Mucosa of rectum (tissue), 2 donors: ENCODE data around the gene EPB41L5.

Source experiments
- H3K27ac ChIP-seq, 2 donors: one replicate each; pipeline ENCODE4 v1.7.0; 2013; ENCODE audit warnings: inconsistent platforms in 2 of 2, low read depth in 2 of 2, low read length in 2 of 2
- H3K27me3 ChIP-seq, 2 donors: one replicate each; pipeline ENCODE4 v1.7.0; 2013; ENCODE audit warnings: low read length in 2 of 2; ENCODE audit not compliant: control insufficient read depth in 2 of 2, insufficient read depth in 2 of 2
- H3K36me3 ChIP-seq, 2 donors: one replicate each; pipeline ENCODE4 v1.7.0; 2013; ENCODE audit warnings: low read length in 2 of 2; ENCODE audit not compliant: control insufficient read depth in 2 of 2, insufficient read depth in 2 of 2
- H3K4me1 ChIP-seq, 2 donors: one replicate each; pipeline ENCODE4 v1.7.0; 2013; ENCODE audit warnings: low read length in 2 of 2, mild to moderate bottlenecking in 1 of 2; ENCODE audit not compliant: control insufficient read depth in 2 of 2, insufficient read depth in 2 of 2
- H3K4me3 ChIP-seq, 2 donors: one replicate each; pipeline ENCODE4 v1.7.0; 2013; ENCODE audit warnings: low read length in 2 of 2
- H3K9ac ChIP-seq, 2 donors: one replicate each; pipeline ENCODE4 v1.7.0; 2013; ENCODE audit warnings: low read length in 2 of 2, low read depth in 1 of 2, mild to moderate bottlenecking in 1 of 2
- H3K9me3 ChIP-seq, 2 donors: one replicate each; pipeline ENCODE4 v1.7.0; 2013; ENCODE audit warnings: low read length in 2 of 2; ENCODE audit not compliant: control insufficient read depth in 2 of 2
- donor health status: healthy.
- donor health status: Normal muscosa, but diverticular disease.

EPB41L5 gene

DNA sequence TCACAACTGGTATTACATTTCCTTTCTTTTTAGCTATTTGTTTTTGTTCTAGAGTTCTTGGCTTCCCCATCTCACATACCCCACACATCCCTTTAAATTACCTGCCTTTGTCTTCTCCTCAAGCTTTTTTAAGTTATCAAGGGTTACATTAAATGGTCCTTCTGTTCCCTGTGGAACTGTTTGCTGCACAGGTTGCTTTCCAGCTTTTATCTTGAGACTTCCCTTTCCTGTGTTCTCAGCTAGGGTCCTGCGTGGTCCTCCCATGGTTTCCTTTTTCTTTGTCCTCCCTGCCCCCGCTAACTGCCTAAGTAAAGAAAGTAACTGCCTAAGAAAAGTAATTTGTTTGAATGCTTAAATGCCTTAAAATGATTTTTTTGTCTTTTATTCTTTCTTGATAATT, 66.8 kb downstream of the EPB41L5 start:
- H3K4me1 ChIP-seq = no peaks in the 10 kb centered on the region
- peaks cover 4 to 9% of the 10 kb centered on the region in 2 donors for H3K36me3 ChIP-seq
- H3K27ac ChIP-seq = no peak overlapping the region
- no peak overlapping the region for H3K4me3 ChIP-seq
- no peaks in the 10 kb centered on the region for H3K9me3 ChIP-seq
- H3K27me3 ChIP-seq = no peaks in the 10 kb centered on the region
- no peak overlapping the region for H3K9ac ChIP-seq

- Histone ChIP-seq H3K9ac (no peak overlapping the region), H3K36me3 (peaks cover 0 to 4% of the 10 kb centered on the region in 2 donors)
Observed at GRCh38 chr2:120091436-120091835, 78.6 kb downstream of the EPB41L5 start.

GRCh38 chr2:120094795-120095194, 81.9 kb downstream of the EPB41L5 start:
- no peaks in the 10 kb centered on the region for H3K27me3 ChIP-seq
- no peak overlapping the region for H3K4me3 ChIP-seq
- H3K9ac ChIP-seq = no peak overlapping the region
- no peak overlapping the region for H3K27ac ChIP-seq
- no peaks in the 10 kb centered on the region for H3K4me1 ChIP-seq
- no peaks in the 10 kb centered on the region for H3K9me3 ChIP-seq
- H3K36me3 ChIP-seq = peaks cover 0 to 4% of the 10 kb centered on the region in 2 donors

More at GRCh38 chr2:120091436-120091835, 78.6 kb downstream of the EPB41L5 start:
- Histone ChIP-seq H3K27ac (no peak overlapping the region), H3K9me3 (no peaks in the 10 kb centered on the region), H3K4me1 (no peaks in the 10 kb centered on the region), H3K4me3 (no peak overlapping the region), H3K27me3 (no peaks in the 10 kb centered on the region)

GRCh38 chr2:120100627-120101026, 87.8 kb downstream of the EPB41L5 start:
- no peak overlapping the region for H3K4me3 ChIP-seq
- H3K27me3 ChIP-seq = no peaks in the 10 kb centered on the region
- no peak overlapping the region for H3K27ac ChIP-seq
- H3K36me3 ChIP-seq = peaks cover 4 to 5% of the 10 kb centered on the region in 2 donors
- no peak overlapping the region for H3K9ac ChIP-seq
- H3K4me1 ChIP-seq = no peaks in the 10 kb centered on the region
- H3K9me3 ChIP-seq = no peaks in the 10 kb centered on the region

GRCh38 chr2:120103723-120104467, 91.0 kb downstream of the EPB41L5 start:
- peaks cover 0 to 13% of the 10 kb centered on the region in 2 donors for H3K4me1 ChIP-seq
- no peaks in the 10 kb centered on the region for H3K27me3 ChIP-seq
- H3K27ac ChIP-seq = no peak overlapping the region
- peaks cover 4 to 5% of the 10 kb centered on the region in 2 donors for H3K36me3 ChIP-seq
- H3K9me3 ChIP-seq = no peaks in the 10 kb centered on the region
- H3K4me3 ChIP-seq = no peak overlapping the region
- no peak overlapping the region for H3K9ac ChIP-seq

- no peak overlapping the region for H3K27ac ChIP-seq
Observed at GRCh38 chr2:120104772-120105171, 91.9 kb downstream of the EPB41L5 start.

DNA sequence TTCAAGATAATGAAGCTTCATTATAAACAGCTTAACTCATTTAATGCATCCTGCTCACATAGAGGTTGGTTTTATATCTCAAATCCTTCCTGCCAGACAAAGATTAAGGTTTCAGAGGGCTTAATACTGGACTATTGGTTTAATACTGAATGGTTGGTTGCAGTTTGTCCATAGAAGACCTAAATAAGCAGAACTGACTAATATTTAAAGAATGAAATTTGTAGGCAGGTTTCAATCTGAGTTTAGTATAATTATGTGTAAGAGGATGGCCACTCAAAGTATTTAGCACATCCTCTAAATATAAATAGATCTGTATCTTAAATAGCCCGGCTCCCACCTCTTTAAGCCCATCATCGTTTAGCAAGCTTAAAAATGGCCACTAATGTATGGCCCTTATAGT, 92.5 kb downstream of the EPB41L5 start:
- Histone ChIP-seq H3K4me1 (peaks cover 0 to 13% of the 10 kb centered on the region in 2 donors), H3K9me3 (no peaks in the 10 kb centered on the region), H3K9ac (no peak overlapping the region), H3K27me3 (no peaks in the 10 kb centered on the region), H3K4me3 (no peak overlapping the region), H3K27ac (no peak overlapping the region), H3K36me3 (peaks cover 4 to 5% of the 10 kb centered on the region in 2 donors)

More at GRCh38 chr2:120104772-120105171, 91.9 kb downstream of the EPB41L5 start:
- Histone ChIP-seq H3K4me3 (no peak overlapping the region), H3K27me3 (no peaks in the 10 kb centered on the region), H3K9me3 (no peaks in the 10 kb centered on the region), H3K9ac (no peak overlapping the region), H3K4me1 (peaks cover 0 to 13% of the 10 kb centered on the region in 2 donors), H3K36me3 (peaks cover 4 to 5% of the 10 kb centered on the region in 2 donors)

GRCh38 chr2:120108049-120108448, 95.2 kb downstream of the EPB41L5 start:
- Histone ChIP-seq H3K9me3 (no peaks in the 10 kb centered on the region), H3K9ac (no peak overlapping the region), H3K36me3 (peaks cover 4 to 5% of the 10 kb centered on the region in 2 donors), H3K4me3 (no peak overlapping the region), H3K27ac (no peak overlapping the region), H3K27me3 (no peaks in the 10 kb centered on the region), H3K4me1 (peaks cover 0 to 13% of the 10 kb centered on the region in 2 donors)

GRCh38 chr2:120108749-120109148, 95.9 kb downstream of the EPB41L5 start:
- H3K9me3 ChIP-seq = no peaks in the 10 kb centered on the region
- H3K27ac ChIP-seq = no peak overlapping the region
- peaks cover 3 to 5% of the 10 kb centered on the region in 2 donors for H3K36me3 ChIP-seq
- H3K4me3 ChIP-seq = no peak overlapping the region
- H3K27me3 ChIP-seq = no peaks in the 10 kb centered on the region
- no peak overlapping the region for H3K9ac ChIP-seq
- H3K4me1 ChIP-seq = peaks cover 0 to 13% of the 10 kb centered on the region in 2 donors

GRCh38 chr2:120109186-120110061, 96.5 kb downstream of the EPB41L5 start:
- H3K27me3 ChIP-seq = no peaks in the 10 kb centered on the region
- H3K9me3 ChIP-seq = no peaks in the 10 kb centered on the region
- no peaks in the 10 kb centered on the region for H3K36me3 ChIP-seq
- peaks cover 0 to 13% of the 10 kb centered on the region in 2 donors for H3K4me1 ChIP-seq
- H3K27ac ChIP-seq = no peak overlapping the region
- no peak overlapping the region for H3K9ac ChIP-seq
- H3K4me3 ChIP-seq = no peak overlapping the region
